ENCODE data around the gene DRGX.

The DRGX gene

GRCh38 chr10:49381111-49381900 is 14.6 kb downstream of the DRGX start:
- DNase-seq, result no peak

DNA sequence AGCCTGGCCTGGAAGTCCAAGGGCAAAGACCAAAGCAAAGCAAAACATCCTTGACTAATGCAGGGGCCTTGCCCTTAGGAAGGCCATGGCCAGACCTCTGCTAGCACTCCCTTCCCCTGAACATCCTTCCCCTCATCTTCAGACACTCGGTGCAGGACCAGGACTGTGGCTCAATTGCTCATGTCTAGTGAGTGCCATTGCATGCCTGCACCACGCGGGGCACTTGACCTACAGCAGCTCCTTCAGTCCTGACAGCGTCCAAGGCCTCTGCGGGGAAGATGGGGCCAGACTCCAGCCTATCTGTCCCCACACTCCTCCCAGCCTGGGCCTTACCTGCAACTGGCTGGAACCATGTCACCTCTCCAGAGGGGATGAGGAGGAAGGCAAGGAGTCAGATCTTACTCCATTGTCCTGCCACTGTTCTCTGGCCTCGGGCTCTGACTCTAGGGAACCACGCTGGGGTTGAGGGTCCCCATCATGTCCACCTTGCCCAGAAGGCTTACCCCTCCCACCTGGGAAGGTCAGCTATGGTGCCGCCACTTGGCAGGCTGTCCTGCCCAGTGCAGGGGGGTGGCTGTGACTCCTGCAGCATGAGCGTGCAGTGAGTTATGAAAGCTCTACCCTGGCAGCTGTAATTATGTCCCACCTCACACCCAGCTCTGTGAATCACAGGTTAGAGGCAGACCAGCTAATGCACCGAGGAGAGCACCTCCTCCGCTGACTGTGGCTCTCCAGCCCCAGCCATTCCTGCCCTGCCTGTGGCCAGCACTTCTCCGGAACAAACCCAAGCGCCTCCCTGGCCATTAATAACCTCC is 16.1 kb downstream of the DRGX start:
- DNase-seq, result peak in 3 of 4 experiments; percentile 21 to 39 (median 28)

DNA sequence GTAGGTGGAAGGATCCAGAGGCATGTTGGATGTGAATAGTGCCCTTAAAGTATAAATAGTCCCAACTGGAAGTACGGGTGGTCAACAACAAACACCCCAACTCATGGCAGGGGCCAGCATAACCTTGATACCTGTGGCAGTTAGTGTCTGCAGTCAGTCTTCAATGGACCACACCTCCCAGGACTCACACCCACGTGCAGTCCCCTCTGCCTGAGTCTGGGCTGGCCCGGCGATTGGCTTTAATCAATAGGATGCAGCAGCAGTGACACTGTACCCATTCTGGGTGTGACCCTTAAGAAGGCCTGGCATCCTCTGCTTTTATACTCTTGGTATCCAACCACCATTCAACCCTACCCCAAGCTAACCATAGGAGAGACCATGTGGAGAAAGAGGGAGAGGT is 18.6 kb downstream of the DRGX start:
- no peak for DNase-seq

DNA sequence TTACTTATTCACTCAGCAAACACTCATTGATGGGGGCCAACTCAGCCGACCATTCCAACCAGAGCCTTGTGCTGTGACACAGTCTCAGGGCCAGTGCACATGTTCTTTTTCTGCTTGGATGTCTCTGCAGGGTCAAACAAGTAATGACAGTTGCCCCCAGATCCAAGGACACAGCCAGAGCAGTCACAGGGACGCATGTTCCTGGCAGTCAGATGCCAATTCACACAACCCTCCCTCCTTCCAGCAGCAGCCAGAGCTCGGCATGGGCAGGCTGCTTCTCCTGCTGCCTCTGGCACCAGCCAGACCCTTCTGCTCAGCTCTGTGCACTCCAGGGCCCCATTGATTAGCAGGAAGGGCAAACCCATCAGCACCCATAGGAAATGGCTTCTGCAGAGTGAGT is 20.3 kb downstream of the DRGX start:
- no peak for DNase-seq

DNA sequence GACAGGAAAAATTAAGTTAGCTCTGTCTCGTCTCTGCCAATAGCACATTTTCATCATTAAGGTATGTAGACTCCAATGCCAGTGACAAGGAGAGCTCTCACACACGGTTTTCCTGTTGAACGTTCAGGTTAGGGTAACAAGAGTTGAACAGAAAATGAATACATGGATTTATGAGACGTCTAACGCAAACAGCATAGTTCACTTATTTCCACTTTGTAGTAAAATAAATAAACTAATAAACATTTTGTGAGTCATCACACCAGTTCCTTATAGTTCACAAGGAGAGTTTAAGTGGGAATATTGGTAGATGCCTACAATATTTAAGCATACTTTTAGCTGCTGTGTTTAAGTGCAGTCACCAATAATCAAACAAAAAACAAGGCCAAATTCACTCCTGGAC is 21.1 kb downstream of the DRGX start:
- no peak for DNase-seq

GRCh38 chr10:49373361-49373760 is 22.5 kb downstream of the DRGX start:
- peak in 3 of 4 experiments; percentile 24 to 35 (median 26) for DNase-seq

DNA sequence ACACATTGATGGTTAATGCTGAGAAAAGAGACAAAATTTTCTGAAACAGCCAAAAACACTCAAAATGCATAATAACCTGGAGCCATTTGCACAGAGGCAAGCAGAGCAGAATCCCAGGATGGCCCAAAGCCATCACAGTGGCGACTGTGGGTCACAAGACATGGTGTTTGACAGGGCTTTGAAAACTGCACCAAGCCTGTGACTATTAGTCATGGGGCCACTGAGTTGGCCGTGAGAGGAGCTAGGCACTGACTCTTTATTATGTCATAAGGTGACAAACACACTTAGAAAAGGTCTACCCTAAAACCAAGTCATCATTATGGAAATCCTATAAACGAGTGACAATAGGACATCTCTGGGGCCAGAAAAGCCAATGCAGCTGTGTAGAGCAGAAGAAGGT is 23.9 kb downstream of the DRGX start:
- peak; percentile 72 to 88 (median 81) for DNase-seq

- no peak for DNase-seq
Measured at GRCh38 chr10:49370326-49371100, 25.4 kb downstream of the DRGX start.

DNA sequence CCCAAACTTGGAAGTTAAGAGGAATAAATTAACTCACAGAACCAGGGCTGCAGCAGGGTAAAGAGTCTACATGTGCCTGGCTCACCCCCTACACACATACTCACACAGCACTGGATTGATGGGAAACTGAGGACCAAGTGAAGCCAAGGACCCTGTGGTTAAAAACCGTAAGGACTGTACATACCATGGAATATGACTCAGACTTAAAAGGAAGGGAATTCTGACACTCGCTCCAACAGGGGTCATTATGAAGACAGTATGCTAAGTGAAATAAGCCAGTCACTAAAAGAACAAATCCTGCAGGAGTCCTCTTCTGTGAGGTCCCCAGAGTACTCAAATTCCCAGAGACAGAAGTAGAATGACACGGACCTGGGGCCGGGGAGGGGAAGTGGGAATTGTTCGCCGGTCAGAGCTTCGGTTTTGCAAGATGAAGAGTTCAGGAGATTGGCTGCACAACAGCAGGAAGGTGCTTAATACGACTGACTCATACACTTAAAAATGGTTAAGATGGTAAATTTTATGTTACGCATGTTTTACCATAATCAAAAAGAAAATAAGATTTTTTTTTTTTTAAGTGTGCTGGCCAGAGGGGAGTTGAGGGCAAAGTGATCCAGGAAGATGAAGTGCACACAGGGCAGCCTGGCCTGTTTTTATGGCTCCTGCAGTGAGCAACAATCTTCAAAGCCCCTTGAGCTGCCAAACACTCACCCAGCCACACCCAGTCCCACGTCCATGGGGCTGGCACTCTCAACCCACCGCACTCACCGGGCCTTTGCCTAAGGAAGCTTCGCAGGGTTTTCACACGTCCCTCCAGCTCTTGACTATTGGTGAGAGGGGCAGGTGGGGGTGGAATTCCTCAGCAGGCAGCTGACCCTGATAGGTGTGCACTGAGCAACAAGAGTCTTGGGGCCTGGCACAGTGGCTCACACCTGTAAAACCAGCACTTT is 26.4 kb downstream of the DRGX start:
- peak; percentile 37 to 56 (median 47) for DNase-seq

GRCh38 chr10:49368256-49368655 is 27.6 kb downstream of the DRGX start:
- no peak for DNase-seq

DNA sequence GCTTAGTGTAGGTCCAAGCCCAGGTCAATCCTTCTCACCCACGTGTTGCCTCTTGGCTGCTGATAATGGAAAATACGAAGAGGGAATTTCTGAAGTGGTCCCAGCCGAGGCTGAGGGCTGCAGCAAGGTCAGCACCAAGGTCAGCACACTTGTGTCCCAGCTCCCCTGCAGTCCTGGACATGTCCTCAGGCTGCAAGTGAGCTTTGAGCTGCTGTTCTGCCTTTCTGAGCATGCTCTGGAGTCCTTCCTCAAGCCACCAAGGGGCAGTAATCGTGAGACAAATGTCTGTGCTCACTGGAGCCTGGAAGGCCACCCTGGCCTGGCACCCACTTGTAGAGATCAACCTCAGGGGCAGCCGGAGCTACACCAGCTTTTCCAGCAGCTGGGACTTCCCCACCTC is 28.3 kb downstream of the DRGX start:
- DNase-seq, result peak in 1 of 4 experiments; percentile 7

GRCh38 chr10:49366460-49366859 is 29.4 kb downstream of the DRGX start:
- no peak for DNase-seq

- DNase-seq, result no peak
Measured at GRCh38 chr10:49365675-49366415, 30.0 kb downstream of the DRGX start.

DNA sequence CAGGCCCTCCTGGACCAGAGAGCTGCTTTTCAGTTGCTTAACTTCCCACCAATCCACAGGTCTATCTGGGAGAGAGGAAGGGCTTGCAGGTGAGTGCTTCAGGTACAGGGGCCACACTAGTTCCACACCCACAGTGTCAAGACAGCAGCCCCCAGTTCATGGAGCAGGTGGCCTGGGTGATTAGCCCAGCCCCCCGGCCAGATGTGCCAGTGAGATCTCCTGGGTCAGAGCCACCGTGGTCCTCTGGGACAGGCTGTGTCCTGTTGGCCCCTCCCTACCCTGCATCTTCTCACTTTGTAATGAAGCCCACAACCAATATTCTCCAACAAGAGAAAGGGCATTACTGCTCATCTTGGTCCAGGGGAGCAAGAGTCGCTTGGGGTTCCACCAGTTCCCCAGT is 30.6 kb downstream of the DRGX start:
- no peak for DNase-seq

- DNase-seq, result no peak
Measured at GRCh38 chr10:49364747-49365146, 31.1 kb downstream of the DRGX start.

- DNase-seq, result no peak
Measured at GRCh38 chr10:49364051-49364450, 31.8 kb downstream of the DRGX start.

DNA sequence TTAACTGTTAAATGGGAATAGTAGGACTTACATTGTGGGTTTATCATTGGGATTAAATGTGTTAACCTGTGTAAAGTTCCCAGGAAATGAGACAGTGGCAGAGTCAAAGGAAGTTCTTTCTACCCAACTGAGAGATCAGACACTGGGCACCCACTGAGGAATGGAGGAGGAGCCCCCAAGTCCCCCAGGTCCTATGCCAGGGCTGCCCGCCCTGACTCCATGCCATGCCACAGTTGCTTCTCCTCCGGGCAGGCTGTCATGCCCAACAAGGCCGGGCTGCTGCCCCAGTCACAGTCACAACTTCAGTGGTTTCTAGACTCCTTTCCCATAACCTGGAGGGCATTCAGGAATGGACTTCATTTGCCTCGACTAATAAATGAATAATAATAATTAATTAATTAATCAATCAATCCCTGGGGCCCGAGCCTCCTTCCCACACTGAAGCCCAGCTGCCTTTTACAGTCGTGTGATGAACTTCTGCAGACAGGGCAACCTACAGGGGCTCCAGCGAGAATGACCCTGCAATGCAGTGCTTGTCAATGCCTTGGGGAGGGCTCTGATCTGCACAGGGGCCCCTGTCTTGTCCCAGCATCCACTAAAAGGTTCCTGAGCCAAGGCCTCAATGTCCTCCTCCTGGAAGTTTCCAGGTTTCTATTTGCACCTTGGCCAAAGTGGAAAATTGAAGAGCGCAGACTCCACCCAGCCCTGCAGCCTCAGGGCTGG is 32.4 kb downstream of the DRGX start:
- DNase-seq, result no peak

GRCh38 chr10:49362596-49363260 is 33.2 kb downstream of the DRGX start:
- DNase-seq, result peak; percentile 64 to 88 (median 76)

DNA sequence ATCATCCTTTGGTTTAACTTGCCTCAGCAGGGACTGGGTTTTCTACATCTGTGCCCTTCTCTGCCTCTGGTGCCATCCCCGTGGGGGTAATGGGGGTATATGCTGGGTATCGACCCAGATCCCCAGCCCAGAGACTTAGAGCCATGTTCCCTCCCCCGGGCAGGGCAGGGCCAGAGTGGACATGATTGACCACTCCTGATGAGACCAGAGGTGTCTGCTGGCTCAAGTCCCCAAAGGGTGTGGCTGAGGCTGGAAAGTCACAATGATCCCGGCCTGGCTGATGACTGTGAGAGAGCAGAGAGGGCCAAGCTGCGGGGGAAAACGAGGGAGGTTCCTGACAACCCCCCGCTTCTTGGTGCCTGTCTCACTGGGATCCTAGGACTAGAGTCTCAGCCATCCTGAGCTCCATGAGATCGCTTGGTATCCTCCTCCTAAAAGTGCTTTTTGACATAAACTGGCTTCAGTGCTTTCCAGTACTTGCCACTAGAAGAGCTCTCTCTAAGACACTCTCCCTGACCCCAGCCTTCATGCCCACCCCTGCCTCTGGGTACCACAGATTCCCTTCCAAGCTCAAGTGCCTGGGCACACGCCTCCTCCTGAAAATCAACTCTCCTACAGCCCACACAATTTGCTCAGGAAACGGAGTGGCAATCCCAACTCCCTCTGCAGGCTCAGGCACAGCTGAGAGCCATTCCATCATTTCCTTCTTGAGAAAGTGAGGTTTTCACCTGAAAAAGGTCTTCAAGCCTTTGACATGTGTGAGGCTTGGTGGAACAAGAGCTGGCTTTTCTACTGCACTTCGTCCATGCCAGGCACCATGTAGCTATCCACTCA is 33.9 kb downstream of the DRGX start:
- DNase-seq, result no peak

All from suppressor macrophage (primary cell).